ENCODE data around the gene MED16. TPM values are rescaled to one million over a fixed set of nuclear protein-coding genes. Genes with fewer than 3 reads are reported as not detected.

MED16 gene
- total and polyA plus RNA-seq, 12 donors = 5.3 to 139 (median 62.6) TPM

GRCh38 chr19:941292-942132 lies 48.5 kb upstream of the MED16 start:
- Histone ChIP-seq H3K4me3 (peak overlapping the region in 1 of 4 donors; percentile 41), H3K27ac (peak overlapping the region in 4 of 5 donors; percentile 60 to 90 (median 84)), H3K36me3 (replicated peaks in 1 of 2) (no peaks in the 10 kb centered on the region), H3K27me3 (no peaks in the 10 kb centered on the region), H3K9me3 (replicated peaks in 1 of 3) (no peaks in the 10 kb centered on the region), H3K4me1 (replicated peaks in 1 of 2) (peaks cover 13 to 20% of the 10 kb centered on the region in 2 donors)
- DNase-seq = peak in 1 of 7 donors; percentile 38
- intact Hi-C loops (cut with DNase I) = no loop called here
- WGBS, 4 donors = 69 to 79% (median 76%) methylated on average over 33 to 45 of the region's 45 CpGs
- no peak for TF ChIP-seq POLR2A (IDR thresholded peaks at IDR 0.05)
- TF ChIP-seq, protein P1, sequence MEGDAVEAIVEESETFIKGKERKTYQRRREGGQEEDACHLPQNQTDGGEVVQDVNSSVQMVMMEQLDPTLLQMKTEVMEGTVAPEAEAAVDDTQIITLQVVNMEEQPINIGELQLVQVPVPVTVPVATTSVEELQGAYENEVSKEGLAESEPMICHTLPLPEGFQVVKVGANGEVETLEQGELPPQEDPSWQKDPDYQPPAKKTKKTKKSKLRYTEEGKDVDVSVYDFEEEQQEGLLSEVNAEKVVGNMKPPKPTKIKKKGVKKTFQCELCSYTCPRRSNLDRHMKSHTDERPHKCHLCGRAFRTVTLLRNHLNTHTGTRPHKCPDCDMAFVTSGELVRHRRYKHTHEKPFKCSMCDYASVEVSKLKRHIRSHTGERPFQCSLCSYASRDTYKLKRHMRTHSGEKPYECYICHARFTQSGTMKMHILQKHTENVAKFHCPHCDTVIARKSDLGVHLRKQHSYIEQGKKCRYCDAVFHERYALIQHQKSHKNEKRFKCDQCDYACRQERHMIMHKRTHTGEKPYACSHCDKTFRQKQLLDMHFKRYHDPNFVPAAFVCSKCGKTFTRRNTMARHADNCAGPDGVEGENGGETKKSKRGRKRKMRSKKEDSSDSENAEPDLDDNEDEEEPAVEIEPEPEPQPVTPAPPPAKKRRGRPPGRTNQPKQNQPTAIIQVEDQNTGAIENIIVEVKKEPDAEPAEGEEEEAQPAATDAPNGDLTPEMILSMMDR (IDR thresholded peaks at IDR 0.05) = no peak

DNA sequence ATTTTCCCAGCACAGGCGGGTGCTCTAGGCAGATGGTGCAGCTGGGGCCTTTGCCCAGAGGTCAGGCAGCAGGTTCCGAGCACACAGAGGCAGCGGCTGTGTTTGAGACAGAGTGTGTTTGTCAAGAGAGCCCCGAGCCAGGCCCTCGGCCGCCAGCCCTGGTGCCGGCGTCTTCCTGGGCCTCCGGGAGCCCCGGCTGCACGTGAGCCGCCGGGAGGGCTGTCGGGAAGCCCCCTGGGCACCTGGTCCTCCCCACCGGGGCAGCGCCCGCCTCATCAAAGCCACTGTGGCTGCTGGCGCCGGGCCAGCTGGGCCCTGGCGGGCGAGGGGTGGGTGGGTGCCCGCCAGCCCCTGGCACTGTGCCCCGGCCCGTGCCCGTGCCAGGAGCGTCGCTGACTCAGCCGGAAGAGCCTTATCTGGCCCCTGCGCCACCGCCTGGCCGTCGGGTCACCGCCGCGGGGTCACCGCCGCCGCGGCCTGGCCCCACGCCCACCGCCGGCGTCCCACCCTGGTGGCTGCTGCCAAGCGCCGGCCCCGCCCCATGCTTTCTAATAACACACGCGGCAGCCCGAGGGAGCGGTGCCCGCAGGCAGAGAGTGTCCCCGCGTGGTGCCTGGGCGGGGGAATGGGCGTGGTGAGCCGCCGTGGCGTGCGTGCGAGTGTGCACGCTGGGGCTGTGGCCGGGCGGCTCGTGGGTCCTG lies 47.8 kb upstream of the MED16 start:
- intact Hi-C loops (cut with DNase I) = no loop called here
- 30 to 50% (median 35%) methylated on average over 2 to 64 of the region's 64 CpGs for WGBS, 4 donors
- Histone ChIP-seq H3K9me3 (replicated peaks in 1 of 3) (no peaks in the 10 kb centered on the region), H3K36me3 (replicated peaks in 1 of 2) (no peaks in the 10 kb centered on the region), H3K27ac (peak overlapping the region in 4 of 5 donors; percentile 60 to 90 (median 84)), H3K27me3 (no peaks in the 10 kb centered on the region), H3K4me3 (peak overlapping the region in 1 of 4 donors; percentile 41), H3K4me1 (replicated peaks in 1 of 2) (peaks cover 13 to 20% of the 10 kb centered on the region in 2 donors)
- peak; percentile 76 to 90 (median 81) for DNase-seq
- peak in 1 of 2 donors; percentile 40 for TF ChIP-seq POLR2A (IDR thresholded peaks at IDR 0.05)
- TF ChIP-seq, protein P1 (IDR thresholded peaks at IDR 0.05) = no peak

GRCh38 chr19:939922-940321 lies 46.9 kb upstream of the MED16 start:
- Histone ChIP-seq H3K4me3 (no peak overlapping the region), H3K4me1 (replicated peaks in 1 of 2) (peaks cover 19 to 27% of the 10 kb centered on the region in 2 donors), H3K27me3 (no peaks in the 10 kb centered on the region), H3K36me3 (replicated peaks in 1 of 2) (no peaks in the 10 kb centered on the region), H3K9me3 (replicated peaks in 1 of 3) (no peaks in the 10 kb centered on the region), H3K27ac (peak overlapping the region in 3 of 5 donors; percentile 78 to 90 (median 89))
- intact Hi-C loops (cut with DNase I) = no loop called here
- DNase-seq = no peak
- 97 to 100% (median 98%) methylated on average over 2 to 7 of the region's 7 CpGs for WGBS, 4 donors
- no peak for TF ChIP-seq POLR2A (IDR thresholded peaks at IDR 0.05)
- TF ChIP-seq, protein P1 (IDR thresholded peaks at IDR 0.05) = no peak

DNA sequence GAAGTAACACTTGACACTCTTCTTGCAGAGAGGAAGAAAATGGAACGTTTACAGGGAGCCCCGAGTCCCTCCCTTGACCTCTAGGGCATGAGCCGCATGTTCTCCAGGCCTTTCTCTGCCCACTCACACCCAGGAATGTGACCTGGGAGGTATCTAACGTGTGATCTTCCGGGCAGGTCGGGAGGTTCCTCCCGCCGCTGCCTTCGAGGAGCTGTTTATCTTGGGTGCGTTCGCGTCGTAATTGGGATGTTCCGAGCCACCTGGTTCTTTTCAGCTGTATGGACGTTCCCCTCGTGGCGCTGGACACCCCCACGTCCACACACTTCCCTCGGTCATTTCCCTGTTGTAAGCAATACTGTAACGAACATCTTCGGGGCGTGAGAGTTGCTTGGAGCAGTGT lies 46.5 kb upstream of the MED16 start:
- Histone ChIP-seq H3K36me3 (replicated peaks in 1 of 2) (no peaks in the 10 kb centered on the region), H3K4me1 (replicated peaks in 1 of 2) (peaks cover 24 to 31% of the 10 kb centered on the region in 2 donors), H3K27me3 (no peaks in the 10 kb centered on the region), H3K4me3 (no peak overlapping the region), H3K27ac (no peak overlapping the region), H3K9me3 (replicated peaks in 1 of 3) (no peaks in the 10 kb centered on the region)
- intact Hi-C loops (cut with DNase I) = no loop called here
- no peak for TF ChIP-seq POLR2A (IDR thresholded peaks at IDR 0.05)
- TF ChIP-seq, protein P1 (IDR thresholded peaks at IDR 0.05) = no peak
- DNase-seq = no peak
- 83 to 93% (median 89%) methylated on average over 22 of the region's 22 CpGs for WGBS, 4 donors

All from adrenal gland (tissue), 12 donors.